Naive thymus-derived CD4-positive, alpha-beta T cell (primary cell): ENCODE results near the gene GLDN. TPM values are rescaled to one million over a fixed set of nuclear protein-coding genes. Genes with fewer than 3 reads are reported as not detected.

Experiments
- ATAC-seq: fragments of 150-1000 bp; cut with Tn5 transposase; 2 replicates; pipeline ENCODE4 v1.10.0; 2021; ENCODE audit warnings: mild to moderate bottlenecking, moderate library complexity
- CTCF ChIA-PET: fragments of 350-600 bp; sonication (Branson Sonifier 250); formaldehyde crosslinking; loops from one replicate; lab custom pipeline; 2021; ENCODE audit warnings: antibody characterized with exemption; lab: Charles Lee
- POLR2A ChIA-PET: fragments of 350-600 bp; sonication (Branson Sonifier 250); formaldehyde crosslinking; loops from one replicate; lab custom pipeline; 2021; ENCODE audit warnings: antibody characterized with exemption, inconsistent platforms; lab: Charles Lee
- DNase-seq, 9 donors: peaks; one replicate each; pipeline versions ENCODE4 v3.0.0 to v3.0.0-alpha.2; 2020 to 2022; ENCODE audit warnings: mixed read lengths in 1 of 9
- H3K27ac ChIP-seq: one replicate; pipeline ENCODE4 v1.7.0; 2013; ENCODE audit warnings: mild to moderate bottlenecking, low read depth, low read length, moderate library complexity
- H3K27me3 ChIP-seq, 2 donors: one replicate each; pipeline ENCODE4 v1.7.0; 2013; ENCODE audit warnings: low read length in 2 of 2, mild to moderate bottlenecking in 2 of 2, moderate library complexity in 2 of 2; ENCODE audit not compliant: control insufficient read depth in 2 of 2, insufficient read depth in 2 of 2
- H3K36me3 ChIP-seq, 3 experiments: 1 replicate in 2 of 3; 2 replicates in 1 of 3; pipeline ENCODE4 v1.7.0; 2013; ENCODE audit warnings: low read length in 3 of 3, mild to moderate bottlenecking in 3 of 3, moderate library complexity in 1 of 3; ENCODE audit not compliant: insufficient read depth in 3 of 3, control insufficient read depth in 2 of 3
- H3K4me1 ChIP-seq, 2 donors: one replicate each; pipeline ENCODE4 v1.7.0; 2013; ENCODE audit warnings: low read length in 2 of 2, mild to moderate bottlenecking in 2 of 2, moderate library complexity in 1 of 2; ENCODE audit not compliant: control insufficient read depth in 2 of 2, insufficient read depth in 2 of 2
- H3K4me3 ChIP-seq: 2 replicates; pipeline ENCODE4 v1.7.0; 2013; ENCODE audit warnings: mild to moderate bottlenecking, low read length
- H3K9me3 ChIP-seq, 3 experiments: 1 replicate in 2 of 3; 2 replicates in 1 of 3; pipeline ENCODE4 v1.7.0; 2013; ENCODE audit warnings: low read length in 3 of 3; ENCODE audit not compliant: control insufficient read depth in 2 of 3
- H3K27ac Mint-ChIP-seq, 9 donors: one replicate each; pipeline ENCODE4 v1.8.0; 2020 to 2022; ENCODE audit warnings: mixed read lengths in 9 of 9, mild to moderate bottlenecking in 8 of 9, moderate library complexity in 5 of 9, inconsistent platforms in 2 of 9
- H3K27me3 Mint-ChIP-seq, 5 donors: one replicate each; pipeline ENCODE4 v1.8.0; 2021 to 2022; ENCODE audit warnings: mixed read lengths in 5 of 5, mild to moderate bottlenecking in 1 of 5
- H3K36me3 Mint-ChIP-seq, 5 donors: one replicate each; pipeline ENCODE4 v1.8.0; 2020 to 2022; ENCODE audit warnings: mixed read lengths in 5 of 5, mild to moderate bottlenecking in 3 of 5, inconsistent platforms in 1 of 5
- H3K4me1 Mint-ChIP-seq, 7 donors: one replicate each; pipeline ENCODE4 v1.8.0; 2020 to 2022; ENCODE audit warnings: mixed read lengths in 7 of 7, mild to moderate bottlenecking in 3 of 7, inconsistent platforms in 1 of 7
- H3K4me3 Mint-ChIP-seq, 10 donors: one replicate each; pipeline ENCODE4 v1.8.0; 2020 to 2022; ENCODE audit warnings: mild to moderate bottlenecking in 10 of 10, mixed read lengths in 10 of 10, moderate library complexity in 6 of 10, inconsistent platforms in 2 of 10
- H3K9me3 Mint-ChIP-seq, 11 donors: one replicate each; pipeline ENCODE4 v1.8.0; 2020 to 2022; ENCODE audit warnings: mixed read lengths in 11 of 11, mild to moderate bottlenecking in 4 of 11, inconsistent platforms in 1 of 11, moderate library complexity in 1 of 11
- intact Hi-C, 2 donors: fragments of 100-400 bp; cut with micrococcal nuclease; formaldehyde crosslinking; loops; one replicate each; pipeline ENCODE4 v1.15.1; 2023
- polyA plus RNA-seq, 2 donors: library from polyadenylated mRNA; unstranded; fragments of 300-500 nt; fragmentation: Illumina TruSeq; gene quantifications; one replicate each; pipeline ENCODE4 v1.2.3, GENCODE V29; 2021
- total RNA-seq, 6 experiments: library from RNA in 5 of 6; stranded (reverse) in 5 of 6; gene quantifications; 1 replicate in 5 of 6; 2 replicates in 1 of 6; pipeline ENCODE4 v1.2.3 and lab custom pipeline; 2021 to 2026

GLDN gene
- total and polyA plus RNA-seq, 7 experiments from 2014 or later = not detected

DNA sequence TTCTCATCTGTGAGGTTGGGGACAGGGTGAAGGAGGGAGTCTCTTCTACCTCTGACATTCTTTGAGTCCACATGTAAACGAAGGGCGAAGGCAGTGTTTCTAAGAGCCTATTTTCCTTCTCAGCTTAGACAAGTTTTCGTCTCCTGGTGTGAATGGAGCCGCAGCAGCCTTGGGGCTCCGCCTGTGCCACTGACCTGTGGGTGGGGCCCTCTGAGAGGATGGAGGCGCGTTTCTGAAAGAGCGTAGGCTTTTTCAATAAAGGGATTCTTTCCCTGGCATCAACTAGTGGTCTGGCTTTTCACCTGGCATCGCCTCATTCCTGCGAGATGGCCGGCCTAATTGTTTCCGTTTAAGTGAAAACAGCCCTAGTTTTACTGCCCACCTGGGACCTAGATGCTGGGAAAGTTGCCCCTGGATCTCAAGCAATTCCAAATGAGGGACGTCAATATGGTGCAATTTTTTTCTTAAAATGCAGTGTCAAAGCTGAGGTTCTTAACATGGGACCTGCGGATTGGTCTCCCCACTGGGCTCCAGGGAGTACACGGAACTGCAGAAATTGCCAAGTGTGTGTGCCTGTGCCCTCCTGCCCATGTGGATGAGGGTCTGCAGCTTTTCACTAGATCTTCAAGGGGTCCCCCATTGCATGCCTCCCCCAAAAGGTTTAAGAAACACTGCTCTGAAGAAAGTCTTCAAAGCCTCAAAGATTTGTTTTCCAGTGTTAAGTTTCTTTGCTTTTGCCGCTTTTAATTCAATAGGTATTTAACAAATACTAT is 958 bp downstream of the GLDN start:
- POLR2A ChIA-PET = no interaction called here
- CTCF ChIA-PET = no interaction called here
- intact Hi-C loops = no loop called here
- H3K27me3 Mint-ChIP-seq = peaks cover 28 to 52% (median 44%) of the 10 kb centered on the region in 5 donors
- H3K4me1 ChIP-seq = no peaks in the 10 kb centered on the region
- no peaks in the 10 kb centered on the region for H3K36me3 Mint-ChIP-seq
- peaks cover 0 to 4% of the 10 kb centered on the region in 2 donors for H3K27me3 ChIP-seq
- H3K36me3 ChIP-seq = no peaks in the 10 kb centered on the region
- H3K4me3 Mint-ChIP-seq = no peak overlapping the region
- H3K9me3 Mint-ChIP-seq = peaks cover 0 to 2% (median 0%) of the 10 kb centered on the region in 11 donors
- no peak overlapping the region for H3K27ac Mint-ChIP-seq
- no peak for DNase-seq
- no peaks in the 10 kb centered on the region for H3K9me3 ChIP-seq
- ATAC-seq = no peak
- no peak overlapping the region for H3K27ac ChIP-seq
- no peak overlapping the region for H3K4me3 ChIP-seq
- no peaks in the 10 kb centered on the region for H3K4me1 Mint-ChIP-seq

DNA sequence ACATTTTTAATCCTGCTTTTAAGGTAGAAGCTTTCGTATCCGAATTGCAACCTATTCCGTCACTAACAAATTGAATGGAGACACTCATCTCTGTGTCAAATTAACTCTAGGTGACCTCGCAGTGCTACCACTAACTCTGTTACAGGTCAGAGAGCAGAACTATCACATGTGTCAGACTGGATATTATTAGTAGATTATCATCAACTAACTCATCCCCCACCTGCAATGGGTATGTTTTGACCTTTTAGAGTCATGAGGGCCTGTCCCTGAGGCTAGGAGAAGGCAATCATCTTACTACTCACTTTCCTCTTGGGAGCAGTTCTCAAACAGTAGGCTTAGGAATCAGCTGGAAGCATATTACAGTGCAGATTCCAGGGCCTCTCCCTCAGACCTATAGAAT is 2.0 kb downstream of the GLDN start:
- H3K4me3 Mint-ChIP-seq = no peak overlapping the region
- no peak overlapping the region for H3K4me3 ChIP-seq
- POLR2A ChIA-PET = no interaction called here
- DNase-seq (no peak), ATAC-seq (no peak)
- CTCF ChIA-PET = no interaction called here
- peaks cover 0 to 1% (median 0%) of the 10 kb centered on the region in 11 donors for H3K9me3 Mint-ChIP-seq
- intact Hi-C loops = no loop called here
- H3K36me3 ChIP-seq = no peaks in the 10 kb centered on the region
- H3K27ac Mint-ChIP-seq = no peak overlapping the region
- H3K4me1 Mint-ChIP-seq = no peaks in the 10 kb centered on the region
- H3K36me3 Mint-ChIP-seq = no peaks in the 10 kb centered on the region
- H3K4me1 ChIP-seq = no peaks in the 10 kb centered on the region
- H3K27ac ChIP-seq = no peak overlapping the region
- peaks cover 0 to 4% of the 10 kb centered on the region in 2 donors for H3K27me3 ChIP-seq
- H3K27me3 Mint-ChIP-seq = peaks cover 28 to 53% (median 42%) of the 10 kb centered on the region in 5 donors
- H3K9me3 ChIP-seq = no peaks in the 10 kb centered on the region

DNA sequence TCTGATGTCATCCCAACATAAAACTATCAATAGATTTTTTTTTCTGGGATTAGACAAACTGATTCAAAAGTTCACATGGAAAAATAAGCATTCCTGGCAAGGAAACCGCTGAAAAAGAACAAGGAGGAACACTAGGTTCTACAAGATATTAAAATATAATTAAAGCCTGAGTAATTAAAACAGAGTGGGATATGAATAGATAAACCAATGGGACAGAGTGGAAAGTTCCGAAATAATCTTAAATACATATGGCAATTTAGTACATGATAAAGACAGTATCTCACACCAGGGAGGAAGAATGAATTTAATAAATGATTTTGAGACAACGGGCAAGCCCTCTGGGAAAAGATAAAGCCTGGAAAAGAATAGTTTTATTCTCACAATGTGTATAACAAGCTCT is 4.7 kb downstream of the GLDN start:
- Histone ChIP-seq H3K4me1 (no peaks in the 10 kb centered on the region), H3K27me3 (peaks cover 0 to 4% of the 10 kb centered on the region in 2 donors), H3K27ac (no peak overlapping the region), H3K36me3 (no peaks in the 10 kb centered on the region), H3K4me3 (no peak overlapping the region), H3K9me3 (no peaks in the 10 kb centered on the region)
- H3K4me3 Mint-ChIP-seq = no peak overlapping the region
- H3K4me1 Mint-ChIP-seq = no peaks in the 10 kb centered on the region
- no peaks in the 10 kb centered on the region for H3K36me3 Mint-ChIP-seq
- H3K27ac Mint-ChIP-seq = no peak overlapping the region
- intact Hi-C loops = no loop called here
- peaks cover 17 to 39% (median 26%) of the 10 kb centered on the region in 5 donors for H3K27me3 Mint-ChIP-seq
- no peaks in the 10 kb centered on the region for H3K9me3 Mint-ChIP-seq
- ChIA-PET CTCF (no interaction called here), POLR2A (no interaction called here)
- DNase-seq (no peak), ATAC-seq (no peak)

DNA sequence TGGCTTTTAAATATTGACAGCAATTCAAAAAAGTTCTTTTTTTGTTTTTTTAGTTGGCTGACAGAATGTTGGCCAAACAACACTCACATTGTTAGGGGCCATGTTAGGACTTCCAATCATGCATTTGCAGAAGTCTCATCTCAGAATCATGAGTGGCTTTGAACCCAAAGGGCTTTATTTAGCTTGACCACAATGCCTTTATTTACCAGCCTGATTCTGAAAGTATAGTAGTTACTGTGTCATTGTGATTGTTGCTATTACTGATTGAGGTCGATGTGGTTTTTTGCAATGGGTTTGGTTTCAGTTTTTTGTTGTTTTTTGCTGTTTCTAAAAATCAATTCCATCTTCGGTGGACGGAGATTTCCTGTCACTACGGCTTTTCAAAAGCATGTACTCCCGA is 7.2 kb downstream of the GLDN start:
- H3K4me3 ChIP-seq = no peak overlapping the region
- H3K27me3 ChIP-seq = no peaks in the 10 kb centered on the region
- no peak overlapping the region for H3K27ac ChIP-seq
- ATAC-seq = no peak
- ChIA-PET POLR2A (no interaction called here), CTCF (no interaction called here)
- no peaks in the 10 kb centered on the region for H3K9me3 ChIP-seq
- Mint-ChIP-seq H3K36me3 (no peaks in the 10 kb centered on the region), H3K27me3 (peaks cover 10 to 30% (median 28%) of the 10 kb centered on the region in 5 donors), H3K27ac (no peak overlapping the region), H3K4me1 (no peaks in the 10 kb centered on the region), H3K9me3 (peaks cover 0 to 2% (median 0%) of the 10 kb centered on the region in 11 donors), H3K4me3 (no peak overlapping the region)
- no peak for DNase-seq
- H3K36me3 ChIP-seq = no peaks in the 10 kb centered on the region
- no peaks in the 10 kb centered on the region for H3K4me1 ChIP-seq
- intact Hi-C loops = no loop called here

DNA sequence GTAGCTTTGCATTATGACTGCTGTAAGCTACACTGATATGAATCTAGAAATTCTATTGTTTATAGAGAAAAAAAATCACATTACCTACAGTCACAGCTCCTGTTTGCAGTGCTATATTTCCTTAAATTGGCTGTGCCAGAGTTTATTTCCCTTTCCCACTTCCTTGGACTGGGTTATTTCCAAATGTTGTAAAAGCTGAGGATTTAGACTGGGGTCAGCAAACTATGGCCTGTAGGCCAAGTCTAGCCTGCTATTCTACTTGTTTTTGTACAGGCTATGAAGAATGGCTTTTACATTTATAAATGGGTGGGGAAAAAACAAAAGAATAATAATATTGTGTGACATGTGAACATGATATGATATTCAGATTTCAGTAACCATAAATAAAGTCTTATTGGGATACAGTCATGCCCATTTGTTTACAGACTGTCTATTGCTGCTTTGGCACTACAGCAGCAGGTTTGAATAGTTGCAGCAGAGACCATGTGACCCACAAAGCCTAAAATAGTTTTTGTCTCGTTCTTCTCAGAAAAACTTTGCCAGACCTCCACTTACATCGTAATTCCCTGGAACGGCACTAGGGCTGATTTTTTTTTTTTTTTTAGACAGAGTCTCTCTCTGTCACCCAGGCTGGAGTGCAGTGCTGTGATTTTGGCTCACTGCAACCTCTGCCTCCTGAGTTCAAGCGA is 7.8 kb downstream of the GLDN start:
- Histone ChIP-seq H3K27me3 (no peaks in the 10 kb centered on the region), H3K27ac (no peak overlapping the region), H3K4me3 (no peak overlapping the region), H3K4me1 (no peaks in the 10 kb centered on the region), H3K9me3 (no peaks in the 10 kb centered on the region), H3K36me3 (no peaks in the 10 kb centered on the region)
- Mint-ChIP-seq H3K4me1 (no peaks in the 10 kb centered on the region), H3K9me3 (peaks cover 0 to 2% (median 0%) of the 10 kb centered on the region in 11 donors), H3K27me3 (peaks cover 9 to 32% (median 28%) of the 10 kb centered on the region in 5 donors), H3K36me3 (no peaks in the 10 kb centered on the region), H3K27ac (no peak overlapping the region), H3K4me3 (no peak overlapping the region)
- intact Hi-C loops = no loop called here
- ATAC-seq = no peak
- DNase-seq = no peak
- CTCF ChIA-PET = no interaction called here
- POLR2A ChIA-PET = no interaction called here

DNA sequence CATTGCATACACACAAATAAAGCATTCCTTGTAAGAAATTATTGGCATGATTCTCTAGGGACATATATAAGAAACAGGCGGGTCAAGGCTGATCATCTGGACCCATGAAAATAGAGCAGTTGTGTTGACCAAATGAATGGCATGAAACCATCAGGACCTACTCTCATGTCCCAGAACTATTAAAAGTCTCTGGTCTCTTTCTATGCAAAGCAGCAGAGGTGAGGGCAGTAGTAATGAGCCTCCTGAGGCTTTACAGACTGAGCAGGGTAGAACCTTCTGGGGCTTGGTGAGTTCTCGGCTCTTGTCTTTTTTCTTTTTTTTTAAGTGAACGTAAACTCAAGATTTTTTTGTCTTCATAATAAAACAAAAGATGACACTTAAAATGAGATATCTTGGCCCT is 9.3 kb downstream of the GLDN start:
- intact Hi-C loops = no loop called here
- H3K27me3 Mint-ChIP-seq = peaks cover 16 to 34% (median 25%) of the 10 kb centered on the region in 5 donors
- Histone ChIP-seq H3K4me3 (no peak overlapping the region), H3K36me3 (no peaks in the 10 kb centered on the region), H3K4me1 (no peaks in the 10 kb centered on the region), H3K27ac (no peak overlapping the region), H3K9me3 (no peaks in the 10 kb centered on the region), H3K27me3 (no peaks in the 10 kb centered on the region)
- ATAC-seq = no peak
- POLR2A ChIA-PET = no interaction called here
- no peaks in the 10 kb centered on the region for H3K36me3 Mint-ChIP-seq
- CTCF ChIA-PET = no interaction called here
- H3K4me1 Mint-ChIP-seq = no peaks in the 10 kb centered on the region
- H3K27ac Mint-ChIP-seq = no peak overlapping the region
- DNase-seq = no peak
- H3K9me3 Mint-ChIP-seq = peaks cover 0 to 3% (median 0%) of the 10 kb centered on the region in 11 donors
- no peak overlapping the region for H3K4me3 Mint-ChIP-seq
